Measurements from ENCODE around the gene BPIFA2. TPM values are rescaled to one million over a fixed set of nuclear protein-coding genes. Genes with fewer than 3 reads are reported as not detected.
"Not testable (repeated sequence)": the region's sequence is repeated elsewhere in the genome, so short reads cannot be mapped to it uniquely, and the experiment has no call there.

The BPIFA2 gene
- total RNA-seq, 1 donor from 2014 or later, result not detected

DNA sequence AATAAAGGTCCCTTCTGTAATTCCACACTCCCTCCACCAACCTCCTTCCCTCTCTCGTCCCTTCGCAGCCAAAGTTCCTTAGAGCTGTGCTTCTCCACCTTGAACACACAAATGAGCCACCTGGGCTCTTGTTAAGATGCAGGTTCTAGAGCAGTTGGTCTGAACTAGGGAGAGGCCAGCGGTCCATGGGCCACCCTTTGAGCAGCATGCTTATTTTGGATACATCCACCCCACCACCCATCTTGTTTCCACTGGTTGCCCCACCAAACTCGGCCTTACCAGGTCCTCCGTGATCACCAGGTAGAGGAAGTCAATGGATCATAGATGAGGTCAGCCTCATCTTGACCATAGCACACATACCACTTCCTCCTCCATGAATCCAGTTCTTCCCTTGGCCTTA, 7.3 kb upstream of the BPIFA2 start:
- intact Hi-C loops (cut with micrococcal nuclease), result no loop called here

DNA sequence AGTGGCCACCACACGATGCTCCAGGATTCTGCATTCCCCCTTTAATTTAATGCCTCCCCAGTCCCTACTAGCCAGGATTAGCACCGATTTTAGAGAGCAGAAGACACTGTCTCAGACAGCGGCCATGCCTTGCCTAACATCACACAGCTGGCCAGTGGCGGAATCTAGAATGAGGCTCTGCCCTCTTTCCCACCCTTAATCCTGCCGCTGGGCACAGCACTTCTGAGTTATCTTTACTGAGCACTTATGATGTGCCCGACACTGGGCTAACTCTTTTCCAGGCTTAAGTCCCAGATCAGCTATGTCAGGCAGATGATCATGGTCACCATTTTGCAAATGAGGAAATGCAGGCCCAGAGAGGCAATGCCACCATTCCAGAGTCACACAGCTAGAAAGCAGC, 5.6 kb upstream of the BPIFA2 start:
- intact Hi-C loops (cut with micrococcal nuclease), result no loop called here

DNA sequence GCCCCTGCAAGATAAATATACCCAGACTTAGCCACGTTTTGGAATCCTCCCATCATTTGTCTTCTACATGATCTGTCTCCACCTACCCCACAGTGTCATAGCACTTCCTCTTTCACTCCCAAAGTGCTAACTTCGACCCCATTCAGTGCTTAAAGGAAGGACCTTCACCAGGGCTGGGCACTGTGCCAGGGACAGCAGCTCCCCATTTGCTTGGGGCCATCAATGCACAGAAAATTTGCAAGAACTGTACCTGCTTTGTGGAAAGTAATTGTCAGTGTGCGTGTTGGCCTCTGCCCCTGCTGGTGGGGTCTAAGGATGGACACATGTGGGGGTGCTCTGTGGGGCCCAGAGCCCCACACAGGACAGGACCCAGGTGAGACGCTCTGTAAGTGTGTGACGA, 5.2 kb upstream of the BPIFA2 start:
- intact Hi-C loops (cut with micrococcal nuclease), result no loop called here

DNA sequence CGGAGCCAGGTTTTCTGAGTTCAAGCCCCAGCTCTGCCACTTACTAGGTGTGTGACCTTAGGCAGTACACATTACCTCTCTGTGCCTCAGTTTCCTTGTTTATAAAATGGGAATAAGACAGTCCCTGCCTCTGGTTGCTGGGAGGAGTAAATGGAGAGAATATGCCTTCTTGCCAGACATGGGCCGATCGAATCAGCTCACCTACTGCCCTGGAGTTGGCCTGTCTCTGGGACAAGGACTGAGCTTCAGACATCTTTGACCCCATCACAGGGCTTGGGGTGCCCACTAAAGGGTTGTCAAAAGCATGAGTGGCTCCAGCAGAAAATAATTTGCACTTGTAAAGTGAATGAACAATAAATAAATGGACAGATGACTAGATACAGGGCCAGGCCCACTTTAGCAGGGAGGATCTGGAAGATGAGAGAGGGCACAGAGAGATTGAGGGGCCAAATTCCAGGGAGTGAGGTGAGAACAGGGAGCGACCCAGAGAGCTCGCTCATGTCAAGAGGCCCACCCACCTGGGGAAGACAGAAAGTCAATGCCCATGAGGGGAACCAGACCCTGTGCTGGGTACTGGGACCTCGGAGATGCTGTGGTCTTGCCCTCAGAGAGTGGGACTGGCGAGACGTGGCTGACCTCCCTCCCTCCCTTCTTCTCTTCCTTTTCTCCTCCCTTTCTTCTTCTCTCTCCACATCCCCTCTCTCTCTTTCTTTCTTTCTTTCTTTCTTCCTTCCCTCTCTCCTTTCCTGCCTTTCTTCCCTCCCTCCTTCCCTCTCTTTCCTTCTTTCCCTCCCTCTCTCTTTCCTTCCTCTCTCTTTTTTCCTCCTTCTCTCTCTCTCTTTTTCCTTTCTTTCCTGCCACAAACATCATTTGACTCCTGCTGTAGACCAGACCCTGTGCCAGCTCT, 3.9 kb upstream of the BPIFA2 start:
- intact Hi-C loops (cut with micrococcal nuclease), result no loop called here

DNA sequence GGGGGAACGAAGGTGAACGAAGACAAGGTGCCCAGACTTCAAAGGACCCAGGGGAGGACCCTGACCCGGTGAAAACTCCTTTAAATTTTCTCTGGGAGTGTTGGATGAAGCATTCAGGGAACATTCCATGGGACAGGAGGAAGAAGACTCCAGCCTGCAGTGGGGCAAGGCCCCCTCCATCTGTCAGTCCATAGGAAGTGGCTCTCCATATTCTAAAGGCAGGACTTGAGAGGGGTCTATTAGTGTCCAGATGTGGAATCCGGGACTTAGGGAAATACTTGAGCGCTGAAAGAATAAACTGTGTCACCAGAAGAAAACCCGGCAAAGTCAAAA, 3.2 kb upstream of the BPIFA2 start:
- intact Hi-C loops (cut with micrococcal nuclease), result no loop called here

DNA sequence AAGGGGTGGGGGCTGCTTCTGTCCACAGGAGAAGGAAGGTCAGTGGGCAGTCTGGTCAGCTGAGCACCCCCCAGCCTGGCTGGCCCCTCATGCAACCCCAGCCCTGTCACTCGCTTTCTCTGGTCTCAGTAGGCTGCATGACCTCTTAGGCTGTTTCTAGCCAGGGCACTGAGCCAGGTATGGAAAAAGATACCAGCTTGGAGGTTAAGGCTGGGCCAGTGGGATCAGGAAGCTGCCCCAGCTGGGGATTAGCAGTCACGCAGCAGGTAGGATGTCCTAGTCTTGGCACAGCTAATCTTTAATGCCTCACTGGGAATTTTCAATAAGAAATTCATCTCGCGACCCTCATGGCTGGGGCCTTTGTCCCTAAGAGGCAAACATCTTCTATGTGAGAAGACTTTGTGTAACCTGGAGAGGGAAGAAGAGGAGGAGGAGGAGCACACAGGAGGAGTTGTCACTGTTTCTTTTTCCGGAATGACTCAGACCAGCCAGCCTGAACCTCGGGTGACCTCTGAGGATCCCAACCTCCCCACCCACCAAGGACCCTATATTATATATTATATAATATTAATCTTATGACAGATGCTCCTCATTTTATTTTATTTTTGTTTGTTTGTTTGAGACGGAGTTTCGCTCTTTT, 2.4 kb upstream of the BPIFA2 start:
- intact Hi-C loops (cut with micrococcal nuclease), result no loop called here

DNA sequence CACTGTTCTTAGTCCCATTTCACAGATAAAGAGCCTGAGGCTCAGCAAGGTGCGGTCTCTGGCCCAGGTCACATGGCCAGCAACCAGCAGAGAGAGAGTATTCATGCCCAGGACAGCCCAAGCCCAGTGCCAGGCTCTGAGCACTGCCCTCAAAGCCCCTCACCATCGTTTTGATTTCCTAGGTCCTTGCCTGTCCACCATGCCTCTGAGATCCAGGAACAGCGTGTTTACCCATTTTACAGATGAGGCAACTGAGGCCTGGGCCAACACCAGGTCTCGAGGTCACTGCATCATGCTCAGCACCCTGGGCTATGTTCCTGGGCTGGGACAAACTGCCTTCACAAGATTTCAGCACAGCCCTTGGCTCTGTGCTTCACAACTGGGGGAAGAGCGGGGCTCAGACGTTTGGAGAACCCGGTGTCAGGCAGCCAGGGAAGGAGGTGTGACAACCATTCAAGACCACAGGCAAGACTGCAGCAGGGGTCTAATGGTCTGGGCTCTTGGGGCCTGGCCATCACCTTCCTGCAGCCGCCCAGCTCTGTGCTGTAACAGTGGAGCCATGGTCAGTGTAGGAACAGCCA, 1.3 kb upstream of the BPIFA2 start:
- intact Hi-C loops (cut with micrococcal nuclease), result no loop called here

DNA sequence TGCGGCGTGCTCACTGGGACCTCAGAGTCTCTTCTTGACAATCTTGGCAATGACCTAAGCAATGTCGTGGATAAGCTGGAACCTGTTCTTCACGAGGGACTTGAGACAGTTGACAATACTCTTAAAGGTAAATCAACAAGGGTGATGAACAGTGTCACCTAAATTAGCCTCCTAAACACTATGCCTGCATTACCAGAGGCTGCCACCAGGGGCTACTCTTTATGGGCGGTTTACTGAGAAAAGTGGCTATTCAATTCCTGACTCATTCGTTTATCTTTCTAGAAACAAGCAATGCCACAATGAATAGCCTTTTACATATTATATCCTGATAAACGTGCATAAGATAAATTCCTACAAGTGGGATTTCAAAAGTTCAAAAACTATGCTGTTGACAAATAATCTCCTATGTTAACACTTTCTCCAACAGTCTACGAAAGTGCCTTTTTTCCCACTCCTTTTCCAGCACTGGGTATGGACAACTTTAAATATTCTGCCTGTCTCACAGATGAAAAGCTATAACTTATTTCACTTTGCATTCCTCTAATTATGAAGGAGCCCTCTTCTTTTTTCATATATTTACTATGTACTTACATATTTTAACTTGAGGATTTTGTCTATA, 1.3 kb downstream of the BPIFA2 start:
- intact Hi-C loops (cut with micrococcal nuclease), result no loop called here

DNA sequence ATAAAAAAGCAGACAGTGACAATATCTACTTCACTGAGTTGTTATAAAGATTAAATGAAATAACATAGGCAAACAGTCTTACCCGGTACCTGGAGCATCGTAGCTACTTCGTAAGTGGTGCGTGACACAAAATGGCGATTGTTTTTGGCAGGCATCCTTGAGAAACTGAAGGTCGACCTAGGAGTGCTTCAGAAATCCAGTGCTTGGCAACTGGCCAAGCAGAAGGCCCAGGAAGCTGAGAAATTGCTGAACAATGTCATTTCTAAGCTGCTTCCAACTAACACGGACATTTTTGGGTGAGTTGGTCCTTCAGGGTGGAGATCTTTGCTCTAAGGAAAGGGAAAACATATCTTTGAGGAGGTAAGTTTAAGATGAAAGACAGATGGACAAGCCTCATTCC, 4.8 kb downstream of the BPIFA2 start:
- intact Hi-C loops (cut with micrococcal nuclease), result no loop called here

DNA sequence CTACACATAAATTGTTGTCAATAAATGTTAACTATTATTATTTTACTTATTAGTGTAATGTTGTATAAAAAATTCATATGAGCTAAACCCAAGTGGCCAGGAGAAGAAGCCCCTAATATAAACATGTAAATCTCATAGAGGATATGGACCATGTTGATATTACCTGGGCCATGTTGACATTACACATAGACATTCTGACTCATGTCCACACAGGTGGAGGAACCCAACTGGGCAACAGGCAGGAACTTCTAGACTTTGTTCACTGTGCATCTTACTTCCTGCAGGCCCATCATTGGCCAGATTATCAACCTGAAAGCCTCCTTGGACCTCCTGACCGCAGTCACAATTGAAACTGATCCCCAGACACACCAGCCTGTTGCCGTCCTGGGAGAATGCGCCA, 7.2 kb downstream of the BPIFA2 start:
- intact Hi-C loops (cut with micrococcal nuclease), result no loop called here

DNA sequence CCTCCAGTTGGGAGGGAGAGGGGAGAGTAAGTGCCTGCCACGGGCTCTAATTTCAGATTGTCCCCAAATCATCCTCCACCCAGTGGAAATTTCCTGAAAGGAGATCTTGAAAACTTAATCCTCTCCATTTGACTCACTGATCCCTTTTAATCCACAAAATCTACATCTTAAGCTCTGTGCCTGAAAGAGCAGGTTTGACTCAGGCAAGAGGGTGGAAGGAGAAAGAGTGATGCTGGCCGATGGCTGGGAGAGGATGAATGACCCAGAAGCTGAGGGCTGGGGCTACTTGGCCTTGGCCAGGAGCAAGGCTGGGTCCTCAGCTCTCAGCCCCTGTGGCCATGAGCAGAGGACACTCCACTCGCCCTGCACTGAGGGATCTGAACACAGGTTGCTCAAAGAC, 8.1 kb downstream of the BPIFA2 start:
- intact Hi-C loops (cut with micrococcal nuclease), result no loop called here

DNA sequence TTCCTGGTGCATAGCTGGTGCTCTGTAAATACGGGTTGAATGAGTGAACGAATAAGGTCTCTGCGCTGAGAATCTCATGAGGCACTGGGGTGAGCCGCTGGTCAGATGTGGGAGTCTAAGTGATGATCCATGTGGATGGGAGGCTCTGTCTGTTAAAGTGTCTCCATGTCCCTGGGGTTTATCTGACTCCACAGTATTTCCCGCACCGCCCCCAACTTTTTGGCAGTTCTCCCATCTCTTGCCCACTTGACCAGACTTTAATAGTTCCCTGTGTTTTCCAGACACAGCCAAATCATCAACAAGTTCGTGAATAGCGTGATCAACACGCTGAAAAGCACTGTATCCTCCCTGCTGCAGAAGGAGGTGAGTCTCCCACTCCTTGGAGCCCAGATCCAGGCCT, 9.9 kb downstream of the BPIFA2 start:
- intact Hi-C loops (cut with micrococcal nuclease), result no loop called here

DNA sequence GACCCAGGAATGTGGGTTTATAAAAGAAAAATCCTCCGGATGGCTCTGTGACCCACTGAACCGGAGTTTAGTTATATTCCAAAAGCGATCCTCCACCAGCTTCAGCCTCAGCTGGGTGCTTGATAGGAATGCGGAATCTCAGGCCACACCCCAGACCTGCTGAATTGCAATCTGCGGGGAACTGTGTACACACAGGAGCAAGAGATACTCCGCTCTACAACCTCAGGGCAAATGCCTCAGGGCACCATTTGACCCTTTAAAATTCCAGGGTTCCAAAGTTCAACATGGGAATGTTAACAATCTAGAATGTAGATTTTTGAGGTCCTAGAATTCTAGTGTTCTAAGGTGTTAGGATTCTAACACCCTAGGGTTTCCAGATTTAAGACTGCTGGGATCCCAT, 10.8 kb downstream of the BPIFA2 start:
- intact Hi-C loops (cut with micrococcal nuclease), result no loop called here

DNA sequence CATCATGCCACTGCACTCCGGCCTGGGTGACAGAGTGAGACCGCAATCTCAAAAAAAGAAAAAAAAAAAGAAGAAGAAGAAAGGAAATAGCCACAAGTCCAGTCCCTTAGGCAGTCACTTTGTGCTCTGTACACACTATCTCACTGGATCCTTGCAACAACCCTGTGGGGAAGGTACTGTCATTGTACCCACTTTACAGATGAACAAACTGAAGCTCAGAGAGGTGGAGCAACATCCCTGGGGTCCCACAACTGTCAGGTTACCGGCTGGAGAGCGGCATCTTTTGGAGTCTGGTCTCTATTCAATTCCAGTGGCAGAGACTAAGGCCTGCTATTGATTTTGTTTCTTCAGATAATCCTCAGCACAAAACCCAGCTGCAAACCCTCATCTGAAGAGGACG, 12.2 kb downstream of the BPIFA2 start:
- intact Hi-C loops (cut with micrococcal nuclease), result no loop called here

DNA sequence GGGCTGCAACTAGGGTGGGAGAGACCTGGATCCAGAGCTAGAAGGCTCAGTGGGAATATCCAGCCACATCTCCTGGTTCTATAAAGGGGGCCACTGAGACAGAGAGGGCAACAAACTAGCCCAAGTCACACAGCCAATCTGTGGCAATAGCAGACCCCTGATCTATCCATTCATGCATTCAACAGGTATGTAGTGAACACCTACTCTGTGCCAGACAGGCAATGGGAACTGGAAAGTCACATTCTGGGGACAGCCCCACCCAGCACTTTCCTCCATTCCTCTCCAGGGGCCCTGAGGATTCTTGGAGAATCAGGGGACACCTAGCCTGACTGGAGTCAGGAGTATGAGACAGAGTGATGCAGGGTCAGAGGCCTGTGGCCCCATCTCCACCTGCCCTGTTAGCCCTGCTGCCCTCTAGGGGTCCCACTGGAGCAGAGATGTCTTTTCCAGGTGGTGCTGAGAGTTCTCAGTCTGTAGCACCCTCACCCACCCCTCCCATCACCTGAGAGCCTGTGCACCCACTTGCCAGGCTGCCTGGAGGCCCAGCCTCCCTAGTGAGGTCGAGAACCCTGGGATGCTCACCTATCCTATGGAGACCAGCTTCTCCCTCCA, 13.6 kb downstream of the BPIFA2 start:
- intact Hi-C loops (cut with micrococcal nuclease), result no loop called here

DNA sequence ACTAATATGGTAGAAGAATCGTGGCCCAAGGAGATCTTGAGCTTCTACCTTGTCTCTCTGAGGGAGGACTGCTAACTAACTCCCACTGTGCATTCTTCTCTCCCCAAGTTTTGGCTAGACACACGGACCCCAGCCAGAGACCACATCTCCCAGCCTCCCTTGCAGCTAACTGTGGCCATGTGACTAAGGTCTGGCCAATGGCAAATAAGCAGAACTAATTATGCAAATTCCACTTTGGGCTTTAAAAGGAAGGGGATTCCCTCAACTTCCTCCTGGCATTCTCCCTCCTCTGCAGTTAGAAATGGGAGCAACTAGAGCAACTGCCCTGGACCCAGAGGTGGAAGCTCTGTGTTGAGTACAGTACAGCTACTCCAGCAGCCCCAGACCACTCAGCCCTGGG, 15.4 kb downstream of the BPIFA2 start:
- intact Hi-C loops (cut with micrococcal nuclease), result no loop called here

DNA sequence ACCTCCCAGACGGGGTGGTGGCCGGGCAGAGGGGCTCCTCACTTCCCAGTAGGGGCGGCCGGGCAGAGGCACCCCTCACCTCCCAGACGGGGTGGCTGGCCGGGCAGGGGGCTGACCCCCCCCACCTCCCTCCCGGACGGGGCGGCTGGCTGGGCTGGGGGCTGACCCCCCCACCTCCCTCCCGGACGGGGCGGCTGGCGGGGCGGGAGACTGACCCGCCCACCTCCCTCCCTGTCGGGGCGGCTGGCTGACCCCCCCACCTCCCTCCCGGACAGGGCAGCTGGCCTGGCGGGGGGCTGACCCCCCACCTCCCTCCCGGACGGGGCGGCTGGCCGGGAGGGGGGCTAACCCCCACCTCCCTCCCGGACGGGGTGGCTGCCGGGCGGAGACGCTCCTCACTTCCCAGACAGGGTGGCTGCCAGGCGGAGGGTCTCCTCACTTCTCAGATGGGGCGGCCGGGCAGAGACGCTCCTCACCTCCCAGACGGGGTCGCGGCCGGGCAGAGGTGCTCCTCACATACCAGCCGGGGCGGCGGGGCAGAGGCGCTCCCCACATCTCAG, 17.2 kb downstream of the BPIFA2 start:
- intact Hi-C loops (cut with micrococcal nuclease), result not testable (repeated sequence)

DNA sequence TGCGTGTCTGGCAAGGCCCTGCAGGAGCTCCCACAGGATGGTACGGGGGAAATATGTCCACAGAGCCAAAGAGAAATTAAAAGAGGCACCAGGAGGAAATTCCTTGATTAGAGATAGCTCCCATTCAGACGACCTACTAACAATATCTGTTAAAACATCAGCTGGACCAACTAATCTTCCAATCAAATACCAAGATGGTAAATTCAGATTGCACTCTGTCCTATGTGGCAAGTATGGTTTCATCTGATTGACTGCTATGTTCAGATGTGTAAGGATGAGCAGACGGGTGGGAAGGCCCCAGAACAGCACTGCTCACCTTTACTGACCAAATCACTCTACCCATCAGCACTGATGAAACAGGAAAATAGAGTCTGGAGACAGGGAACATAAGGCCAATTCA, 19.5 kb downstream of the BPIFA2 start:
- intact Hi-C loops (cut with micrococcal nuclease), result no loop called here

DNA sequence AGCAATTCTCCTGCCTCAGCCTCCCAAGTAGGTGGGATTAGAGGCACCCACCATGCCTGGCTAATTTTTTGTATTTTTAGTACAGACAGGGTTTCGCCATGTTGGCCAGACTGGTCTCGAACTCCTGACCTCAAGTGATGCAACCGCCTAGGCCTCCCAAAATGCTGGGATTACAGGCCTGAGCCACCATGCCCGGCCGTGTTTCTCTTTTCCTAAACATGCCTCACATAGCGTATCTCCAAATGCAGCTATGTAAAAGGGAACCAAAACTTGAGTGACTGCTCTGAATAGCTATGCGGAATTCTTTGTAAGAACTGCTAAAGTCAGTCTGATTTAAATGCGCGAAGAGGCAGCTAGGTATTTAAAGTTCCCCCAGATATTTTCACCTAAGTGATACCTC, 20.5 kb downstream of the BPIFA2 start:
- intact Hi-C loops (cut with micrococcal nuclease), result no loop called here

DNA sequence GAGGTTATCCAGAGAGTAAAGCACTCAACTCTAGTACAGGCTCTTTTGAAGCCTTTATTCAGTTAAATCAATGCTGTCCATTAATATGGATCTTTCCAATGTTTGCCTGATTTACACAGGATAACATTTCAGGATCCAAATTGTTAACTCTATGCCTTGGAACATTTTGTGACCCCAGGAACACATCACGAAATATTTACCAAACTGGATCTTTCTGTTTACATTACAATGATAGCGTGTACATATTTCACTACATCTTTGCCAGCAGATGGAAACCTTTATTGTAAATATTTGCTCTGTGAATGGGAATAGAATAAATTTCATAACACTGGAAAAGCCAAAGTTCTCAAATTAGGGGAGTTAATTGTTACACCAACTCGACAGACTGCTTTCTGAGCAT, 23.5 kb downstream of the BPIFA2 start:
- intact Hi-C loops (cut with micrococcal nuclease), result no loop called here

DNA sequence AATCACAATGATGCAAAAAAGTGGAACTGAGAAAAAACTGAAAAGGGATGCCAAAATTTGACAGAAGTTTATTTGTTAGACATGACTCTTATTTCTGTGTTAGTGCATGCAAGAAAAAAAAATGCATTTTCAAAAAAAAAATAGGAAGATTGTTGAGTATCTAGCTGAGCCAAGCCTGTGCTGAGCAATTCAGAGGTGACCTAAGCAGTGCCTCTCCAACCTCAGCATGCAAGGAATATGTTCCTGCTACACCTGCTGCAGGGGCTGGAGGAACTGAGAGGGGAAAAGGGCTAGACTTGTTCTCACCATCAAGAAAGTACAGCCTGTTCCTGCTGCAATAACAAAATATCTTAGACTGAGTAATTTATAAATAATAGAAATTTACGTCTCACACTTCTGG, 24.0 kb downstream of the BPIFA2 start:
- intact Hi-C loops (cut with micrococcal nuclease), result no loop called here
